Osteoblast (primary cell): Measurements from ENCODE around the gene CCNF. TPM values are rescaled to one million over a fixed set of nuclear protein-coding genes. Genes with fewer than 3 reads are reported as not detected.

Experiments
- DNase-seq: peaks from one replicate; pipeline ENCODE4 v3.0.0; 2011; ENCODE audit warnings: low spot score, mixed read lengths; ENCODE audit not compliant: insufficient read length; ENCODE audit errors: missing footprints
- H2AFZ ChIP-seq: 2 replicates; pipeline ENCODE4 v1.6.0; 2011; ENCODE audit warnings: mild to moderate bottlenecking, low read length
- H3K27ac ChIP-seq: 2 replicates; pipeline ENCODE4 v1.5.1; 2011; ENCODE audit warnings: mild to moderate bottlenecking, low read depth, low read length, moderate library complexity
- H3K27me3 ChIP-seq: 2 replicates; pipeline ENCODE4 v1.6.0; 2012; ENCODE audit warnings: mild to moderate bottlenecking, control low read depth, inconsistent platforms, low read length, moderate library complexity; ENCODE audit not compliant: insufficient read depth
- H3K36me3 ChIP-seq: 2 replicates; pipeline ENCODE4 v1.5.1; 2011; ENCODE audit warnings: mild to moderate bottlenecking, low read length, control low read depth, moderate library complexity; ENCODE audit not compliant: insufficient read depth
- H3K4me1 ChIP-seq: 2 replicates; pipeline ENCODE4 v1.5.1; 2011; ENCODE audit warnings: mild to moderate bottlenecking, low read length, control low read depth, moderate library complexity; ENCODE audit not compliant: insufficient read depth
- H3K4me2 ChIP-seq: 2 replicates; pipeline ENCODE4 v1.6.0; 2011; ENCODE audit warnings: mild to moderate bottlenecking, low read length; ENCODE audit not compliant: insufficient read depth
- H3K4me3 ChIP-seq: fragments of 200-600 bp; sonication (generic); 3 replicates; pipeline ENCODE4 v1.5.1; 2012; ENCODE audit warnings: mild to moderate bottlenecking, low read length, inconsistent platforms; ENCODE audit not compliant: insufficient read depth
- H3K79me2 ChIP-seq: 2 replicates; pipeline ENCODE4 v1.6.0; 2012; ENCODE audit warnings: mild to moderate bottlenecking, low read length, control low read depth, inconsistent platforms; ENCODE audit not compliant: insufficient read depth
- H3K9me3 ChIP-seq: 2 replicates; pipeline ENCODE4 v1.5.1; 2011; ENCODE audit warnings: low read depth, low read length, control low read depth
- H4K20me1 ChIP-seq: 2 replicates; pipeline ENCODE4 v1.6.0; 2012; ENCODE audit warnings: mild to moderate bottlenecking, low read length, control low read depth; ENCODE audit not compliant: insufficient read depth
- total RNA-seq: library from RNA; depleted of rRNA; stranded (reverse); fragments of >200 nt; gene quantifications from 2 replicates; pipeline ENCODE4 v1.2.3, GENCODE V29; 2012
- TF ChIP-seq, protein P1 (sequence below): IDR thresholded peaks from 2 replicates; pipeline ENCODE4 v1.5.1; 2011; ENCODE audit warnings: mild to moderate bottlenecking, low read depth, low read length, moderate library complexity; ENCODE audit errors: extremely low read depth

Gene CCNF
- total RNA-seq, 1 donor = 6.9 TPM

DNA sequence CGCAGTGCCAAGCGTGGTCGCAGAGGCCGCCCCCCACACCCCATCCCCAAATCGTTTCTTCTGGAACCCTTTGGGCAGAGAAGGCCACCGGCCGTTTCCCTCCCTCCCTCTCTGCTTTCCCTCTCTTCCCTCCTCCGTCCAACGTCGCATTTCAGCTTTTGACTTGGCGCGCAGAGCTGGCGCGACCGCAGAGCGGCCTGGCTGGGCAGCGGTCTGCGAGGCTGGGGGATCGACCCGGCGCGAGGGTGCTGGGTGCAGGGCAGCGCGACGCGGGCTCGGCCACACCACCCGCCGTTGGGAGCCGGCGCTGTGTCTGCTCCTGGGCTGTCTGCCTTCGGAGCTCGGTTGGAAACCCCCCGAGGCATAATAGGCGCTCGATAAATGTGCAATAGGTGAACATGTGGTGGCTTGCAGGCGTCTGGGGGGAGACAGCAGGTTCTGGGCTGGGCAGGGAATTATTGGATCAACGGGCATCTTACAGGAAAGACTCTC lies 39.0 kb downstream of the CCNF start:
- peak overlapping the region; percentile 71 for H3K4me3 ChIP-seq
- no peaks in the 10 kb centered on the region for H3K27me3 ChIP-seq
- H3K27ac ChIP-seq = no peak overlapping the region
- H3K36me3 ChIP-seq = no peaks in the 10 kb centered on the region
- TF ChIP-seq, protein P1, sequence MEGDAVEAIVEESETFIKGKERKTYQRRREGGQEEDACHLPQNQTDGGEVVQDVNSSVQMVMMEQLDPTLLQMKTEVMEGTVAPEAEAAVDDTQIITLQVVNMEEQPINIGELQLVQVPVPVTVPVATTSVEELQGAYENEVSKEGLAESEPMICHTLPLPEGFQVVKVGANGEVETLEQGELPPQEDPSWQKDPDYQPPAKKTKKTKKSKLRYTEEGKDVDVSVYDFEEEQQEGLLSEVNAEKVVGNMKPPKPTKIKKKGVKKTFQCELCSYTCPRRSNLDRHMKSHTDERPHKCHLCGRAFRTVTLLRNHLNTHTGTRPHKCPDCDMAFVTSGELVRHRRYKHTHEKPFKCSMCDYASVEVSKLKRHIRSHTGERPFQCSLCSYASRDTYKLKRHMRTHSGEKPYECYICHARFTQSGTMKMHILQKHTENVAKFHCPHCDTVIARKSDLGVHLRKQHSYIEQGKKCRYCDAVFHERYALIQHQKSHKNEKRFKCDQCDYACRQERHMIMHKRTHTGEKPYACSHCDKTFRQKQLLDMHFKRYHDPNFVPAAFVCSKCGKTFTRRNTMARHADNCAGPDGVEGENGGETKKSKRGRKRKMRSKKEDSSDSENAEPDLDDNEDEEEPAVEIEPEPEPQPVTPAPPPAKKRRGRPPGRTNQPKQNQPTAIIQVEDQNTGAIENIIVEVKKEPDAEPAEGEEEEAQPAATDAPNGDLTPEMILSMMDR = no peak
- peak; percentile 94 for DNase-seq
- no peaks in the 10 kb centered on the region for H3K9me3 ChIP-seq
- no peak overlapping the region for H2AFZ ChIP-seq
- peak overlapping the region; percentile 87 for H3K4me2 ChIP-seq
- peaks cover 8% of the 10 kb centered on the region for H3K4me1 ChIP-seq
- no peaks in the 10 kb centered on the region for H3K79me2 ChIP-seq
- peaks cover 3% of the 10 kb centered on the region for H4K20me1 ChIP-seq

GRCh38 chr16:2468725-2469398 lies 39.6 kb downstream of the CCNF start:
- H2AFZ ChIP-seq = no peak overlapping the region
- H3K4me1 ChIP-seq = peaks cover 8% of the 10 kb centered on the region
- H3K36me3 ChIP-seq = no peaks in the 10 kb centered on the region
- H3K27ac ChIP-seq = no peak overlapping the region
- no peaks in the 10 kb centered on the region for H3K27me3 ChIP-seq
- DNase-seq = peak; percentile 95
- no peaks in the 10 kb centered on the region for H3K9me3 ChIP-seq
- H3K79me2 ChIP-seq = no peaks in the 10 kb centered on the region
- H3K4me3 ChIP-seq = peak overlapping the region; percentile 71
- H3K4me2 ChIP-seq = peak overlapping the region; percentile 87
- H4K20me1 ChIP-seq = peaks cover 3% of the 10 kb centered on the region
- TF ChIP-seq, protein P1 = no peak

DNA sequence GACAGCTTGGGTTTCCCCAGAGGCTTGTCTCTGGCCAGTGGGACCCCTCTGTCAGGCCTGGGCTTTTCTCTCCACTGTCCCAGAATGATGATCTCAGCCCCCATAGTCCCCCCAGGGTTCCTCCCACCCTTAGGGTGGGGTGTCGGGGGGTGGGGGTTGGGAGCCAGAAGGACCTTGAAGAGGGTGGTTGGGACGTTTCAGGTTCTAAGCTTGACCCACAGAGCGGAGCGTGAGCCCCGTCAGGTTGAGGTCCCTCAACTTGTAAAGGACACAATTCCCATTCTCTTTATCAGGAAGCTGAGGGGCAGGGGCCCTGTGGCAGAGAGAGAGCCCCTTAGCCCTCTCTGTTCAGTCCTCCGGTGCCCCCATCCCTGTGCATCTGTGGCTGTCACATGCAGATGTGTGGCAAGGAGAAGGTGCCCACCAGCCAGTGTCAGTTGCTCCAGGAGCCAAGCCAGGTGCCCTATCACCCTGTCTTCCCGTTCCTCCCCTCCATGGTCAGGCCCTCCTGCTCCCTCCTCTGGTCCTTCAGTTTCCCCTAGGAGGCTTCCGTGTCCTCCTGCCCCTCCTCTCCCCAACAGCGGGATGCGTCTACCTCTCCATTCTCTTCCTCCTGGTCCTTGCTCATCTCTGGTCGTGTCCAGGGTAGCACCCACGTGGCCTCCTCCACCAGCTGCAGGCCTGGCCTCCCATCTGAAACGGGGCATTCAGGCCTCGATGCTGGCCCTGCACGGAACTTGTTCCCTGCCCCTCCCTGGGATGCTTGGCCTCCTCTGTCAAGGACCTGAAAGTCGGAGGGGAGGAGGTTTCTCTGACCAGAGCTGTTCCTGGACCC lies 40.4 kb downstream of the CCNF start:
- Histone ChIP-seq H3K27me3 (no peaks in the 10 kb centered on the region), H3K79me2 (no peaks in the 10 kb centered on the region), H4K20me1 (peaks cover 3% of the 10 kb centered on the region), H3K9me3 (no peaks in the 10 kb centered on the region), H3K36me3 (no peaks in the 10 kb centered on the region), H3K27ac (no peak overlapping the region), H3K4me3 (no peak overlapping the region), H3K4me2 (no peak overlapping the region), H2AFZ (no peak overlapping the region), H3K4me1 (peaks cover 12% of the 10 kb centered on the region)
- DNase-seq = peak; percentile 95
- TF ChIP-seq, protein P1 = no peak

- TF ChIP-seq, protein P1 = no peak
- Histone ChIP-seq H2AFZ (no peak overlapping the region), H3K4me1 (peaks cover 12% of the 10 kb centered on the region), H3K79me2 (peaks cover under 1% of the 10 kb centered on the region), H3K4me3 (no peak overlapping the region), H4K20me1 (peaks cover 3% of the 10 kb centered on the region), H3K27me3 (no peaks in the 10 kb centered on the region), H3K36me3 (no peaks in the 10 kb centered on the region), H3K27ac (no peak overlapping the region), H3K4me2 (no peak overlapping the region), H3K9me3 (no peaks in the 10 kb centered on the region)
- DNase-seq = no peak
Measured at GRCh38 chr16:2470234-2470601, 41.0 kb downstream of the CCNF start.
